ENCODE data around the gene TNFAIP8L1. TPM values are rescaled to one million over a fixed set of nuclear protein-coding genes. Genes with fewer than 3 reads are reported as not detected.

The TNFAIP8L1 gene
- total and polyA plus RNA-seq, 4 donors: 12.1 to 22.0 (median 15.7) TPM

DNA sequence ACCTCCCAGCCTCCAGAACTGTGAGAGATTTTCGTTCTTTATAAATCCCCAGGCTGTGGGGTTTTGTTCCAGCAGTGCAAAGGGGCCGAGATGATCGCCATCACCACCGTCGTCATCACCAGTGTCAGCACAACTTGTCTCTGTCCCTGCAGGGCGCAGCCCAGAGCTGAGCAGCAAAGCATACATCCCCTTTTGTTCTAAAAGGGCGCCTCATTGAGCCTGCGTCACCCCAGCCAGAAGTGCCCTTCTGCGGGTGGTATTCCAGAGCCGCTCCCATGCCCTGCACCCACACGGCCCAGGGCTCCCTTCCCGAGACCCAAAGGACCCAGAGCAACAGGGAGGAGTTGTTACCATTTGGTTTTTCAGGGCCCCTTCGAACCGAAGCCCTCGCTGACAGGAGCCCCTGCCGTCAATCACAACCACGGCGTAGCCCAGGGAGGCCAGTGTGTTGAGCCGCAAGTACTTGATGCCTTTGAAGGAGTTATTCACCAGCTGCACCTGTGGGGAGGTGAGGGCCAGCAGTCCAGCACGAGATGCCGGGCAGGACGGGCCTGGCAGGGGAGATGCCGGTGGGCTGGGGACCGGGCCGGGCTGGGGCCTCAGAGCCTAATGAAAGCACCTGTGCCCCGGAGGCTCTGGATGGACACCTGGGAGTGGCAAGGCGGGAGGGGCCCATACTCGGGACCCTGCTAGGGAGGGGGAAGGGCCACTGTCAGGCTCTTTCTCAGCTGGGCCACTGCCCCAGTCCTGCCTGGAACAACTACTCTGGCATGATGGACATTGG, 45.2 kb downstream of the TNFAIP8L1 start:
- Histone ChIP-seq H3K27me3 (ENCODE audit: control insufficient read depth in 3 of 3, insufficient read depth in 3 of 3, low read length in 2 of 3) (no peaks in the 10 kb centered on the region), H3K36me3 (ENCODE audit: control insufficient read depth in 4 of 4, insufficient read depth in 4 of 4, low read length in 4 of 4) (peaks cover 13 to 71% (median 16%) of the 10 kb centered on the region in 4 donors), H3K9me3 (ENCODE audit: control insufficient read depth in 4 of 4, insufficient read depth in 3 of 4, low read length in 3 of 4) (no peaks in the 10 kb centered on the region), H3K4me3 (no peak overlapping the region), H3K4me1 (ENCODE audit: control insufficient read depth in 5 of 5, insufficient read depth in 5 of 5, low read length in 5 of 5) (no peaks in the 10 kb centered on the region), H3K9ac (ENCODE audit: insufficient read depth in 1 of 2, low read length in 2 of 2) (no peak overlapping the region), H3K27ac (ENCODE audit: low read depth in 1 of 2, low read length in 1 of 2) (no peak overlapping the region)
- 94 to 96% methylated on average over 28 of the region's 28 CpGs for WGBS, 2 donors
- TF ChIP-seq, protein P1, sequence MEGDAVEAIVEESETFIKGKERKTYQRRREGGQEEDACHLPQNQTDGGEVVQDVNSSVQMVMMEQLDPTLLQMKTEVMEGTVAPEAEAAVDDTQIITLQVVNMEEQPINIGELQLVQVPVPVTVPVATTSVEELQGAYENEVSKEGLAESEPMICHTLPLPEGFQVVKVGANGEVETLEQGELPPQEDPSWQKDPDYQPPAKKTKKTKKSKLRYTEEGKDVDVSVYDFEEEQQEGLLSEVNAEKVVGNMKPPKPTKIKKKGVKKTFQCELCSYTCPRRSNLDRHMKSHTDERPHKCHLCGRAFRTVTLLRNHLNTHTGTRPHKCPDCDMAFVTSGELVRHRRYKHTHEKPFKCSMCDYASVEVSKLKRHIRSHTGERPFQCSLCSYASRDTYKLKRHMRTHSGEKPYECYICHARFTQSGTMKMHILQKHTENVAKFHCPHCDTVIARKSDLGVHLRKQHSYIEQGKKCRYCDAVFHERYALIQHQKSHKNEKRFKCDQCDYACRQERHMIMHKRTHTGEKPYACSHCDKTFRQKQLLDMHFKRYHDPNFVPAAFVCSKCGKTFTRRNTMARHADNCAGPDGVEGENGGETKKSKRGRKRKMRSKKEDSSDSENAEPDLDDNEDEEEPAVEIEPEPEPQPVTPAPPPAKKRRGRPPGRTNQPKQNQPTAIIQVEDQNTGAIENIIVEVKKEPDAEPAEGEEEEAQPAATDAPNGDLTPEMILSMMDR (IDR thresholded peaks at IDR 0.05; ENCODE audit: control extremely low read depth, extremely low read depth): no peak
- DNase-seq (no peak), ATAC-seq (ENCODE audit: insufficient read depth, low FRiP score) (no peak)

DNA sequence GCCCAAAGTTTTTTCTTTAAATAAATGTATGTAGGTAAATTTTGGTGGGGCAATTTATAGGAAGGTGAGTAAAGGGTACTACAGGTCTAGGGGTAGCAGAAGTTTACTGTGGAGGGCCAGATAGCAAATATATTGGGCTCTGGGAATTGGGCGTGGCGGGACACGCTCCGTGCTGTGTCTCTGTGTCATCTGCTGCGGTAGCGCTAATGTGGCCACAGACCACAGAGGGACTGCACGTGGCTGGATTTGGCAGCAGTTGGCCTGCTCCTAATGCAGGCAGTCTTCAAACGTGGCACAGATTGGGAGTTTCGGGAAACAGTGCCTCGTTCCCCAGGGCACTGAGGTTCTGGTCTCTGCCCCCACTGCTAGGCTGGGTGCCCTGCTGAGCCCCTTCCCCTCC, 47.4 kb downstream of the TNFAIP8L1 start:
- no peak overlapping the region for H3K9ac ChIP-seq (ENCODE audit: insufficient read depth in 1 of 2, low read length in 2 of 2)
- peaks cover 18 to 79% (median 23%) of the 10 kb centered on the region in 4 donors for H3K36me3 ChIP-seq (ENCODE audit: control insufficient read depth in 4 of 4, insufficient read depth in 4 of 4, low read length in 4 of 4)
- ATAC-seq (ENCODE audit: insufficient read depth, low FRiP score): no peak
- no peak for DNase-seq
- no peaks in the 10 kb centered on the region for H3K4me1 ChIP-seq (ENCODE audit: control insufficient read depth in 5 of 5, insufficient read depth in 5 of 5, low read length in 5 of 5)
- WGBS, 2 donors: 94 to 95% methylated on average over 10 of the region's 10 CpGs
- TF ChIP-seq, protein P1 (IDR thresholded peaks at IDR 0.05; ENCODE audit: control extremely low read depth, extremely low read depth): no peak
- no peaks in the 10 kb centered on the region for H3K27me3 ChIP-seq (ENCODE audit: control insufficient read depth in 3 of 3, insufficient read depth in 3 of 3, low read length in 2 of 3)
- no peak overlapping the region for H3K27ac ChIP-seq (ENCODE audit: low read depth in 1 of 2, low read length in 1 of 2)
- H3K4me3 ChIP-seq: no peak overlapping the region
- no peaks in the 10 kb centered on the region for H3K9me3 ChIP-seq (ENCODE audit: control insufficient read depth in 4 of 4, insufficient read depth in 3 of 4, low read length in 3 of 4)

DNA sequence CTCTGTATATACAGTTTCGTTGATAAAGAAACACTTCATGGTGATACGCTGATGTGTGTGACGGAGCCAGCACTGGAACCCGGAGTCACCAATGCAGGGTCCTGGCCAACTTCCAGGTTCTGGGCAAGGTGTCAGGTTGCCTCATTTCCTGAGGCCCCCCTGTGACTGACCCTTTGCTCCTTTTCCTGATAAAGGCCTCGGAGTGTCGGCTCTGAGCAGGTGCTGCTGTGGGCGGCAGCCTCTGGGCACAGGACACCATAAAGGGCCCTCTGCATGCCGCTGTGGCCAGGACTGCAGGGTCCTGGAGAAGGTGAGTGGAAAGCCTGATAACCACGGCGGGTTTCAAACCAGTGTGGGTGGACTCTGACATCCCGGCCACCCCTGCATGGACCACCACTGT, 48.1 kb downstream of the TNFAIP8L1 start:
- H3K27me3 ChIP-seq (ENCODE audit: control insufficient read depth in 3 of 3, insufficient read depth in 3 of 3, low read length in 2 of 3): no peaks in the 10 kb centered on the region
- WGBS, 2 donors: 80 to 84% methylated on average over 11 of the region's 11 CpGs
- no peak overlapping the region for H3K27ac ChIP-seq (ENCODE audit: low read depth in 1 of 2, low read length in 1 of 2)
- TF ChIP-seq, protein P1 (IDR thresholded peaks at IDR 0.05; ENCODE audit: control extremely low read depth, extremely low read depth): no peak
- ATAC-seq (ENCODE audit: insufficient read depth, low FRiP score) (no peak), DNase-seq (no peak)
- H3K9me3 ChIP-seq (ENCODE audit: control insufficient read depth in 4 of 4, insufficient read depth in 3 of 4, low read length in 3 of 4): no peaks in the 10 kb centered on the region
- H3K4me1 ChIP-seq (ENCODE audit: control insufficient read depth in 5 of 5, insufficient read depth in 5 of 5, low read length in 5 of 5): peaks cover 0 to 1% (median 0%) of the 10 kb centered on the region in 5 donors
- H3K9ac ChIP-seq (ENCODE audit: insufficient read depth in 1 of 2, low read length in 2 of 2): no peak overlapping the region
- H3K4me3 ChIP-seq: no peak overlapping the region
- H3K36me3 ChIP-seq (ENCODE audit: control insufficient read depth in 4 of 4, insufficient read depth in 4 of 4, low read length in 4 of 4): peaks cover 14 to 79% (median 24%) of the 10 kb centered on the region in 4 donors
